HG03060 (cell line): ENCODE data around the gene PNMA6F.
"Not testable (repeated sequence)": the region's sequence is repeated elsewhere in the genome, so short reads cannot be mapped to it uniquely, and the experiment has no call there.

Source experiments
- ATAC-seq: cut with Tn5 transposase; IDR thresholded peaks from one replicate; pipeline ENCODE4 v1.9.1; 2021; ENCODE audit warnings: low read depth, moderate number of reproducible peaks; ENCODE audit not compliant: unreplicated experiment

Gene PNMA6F

DNA sequence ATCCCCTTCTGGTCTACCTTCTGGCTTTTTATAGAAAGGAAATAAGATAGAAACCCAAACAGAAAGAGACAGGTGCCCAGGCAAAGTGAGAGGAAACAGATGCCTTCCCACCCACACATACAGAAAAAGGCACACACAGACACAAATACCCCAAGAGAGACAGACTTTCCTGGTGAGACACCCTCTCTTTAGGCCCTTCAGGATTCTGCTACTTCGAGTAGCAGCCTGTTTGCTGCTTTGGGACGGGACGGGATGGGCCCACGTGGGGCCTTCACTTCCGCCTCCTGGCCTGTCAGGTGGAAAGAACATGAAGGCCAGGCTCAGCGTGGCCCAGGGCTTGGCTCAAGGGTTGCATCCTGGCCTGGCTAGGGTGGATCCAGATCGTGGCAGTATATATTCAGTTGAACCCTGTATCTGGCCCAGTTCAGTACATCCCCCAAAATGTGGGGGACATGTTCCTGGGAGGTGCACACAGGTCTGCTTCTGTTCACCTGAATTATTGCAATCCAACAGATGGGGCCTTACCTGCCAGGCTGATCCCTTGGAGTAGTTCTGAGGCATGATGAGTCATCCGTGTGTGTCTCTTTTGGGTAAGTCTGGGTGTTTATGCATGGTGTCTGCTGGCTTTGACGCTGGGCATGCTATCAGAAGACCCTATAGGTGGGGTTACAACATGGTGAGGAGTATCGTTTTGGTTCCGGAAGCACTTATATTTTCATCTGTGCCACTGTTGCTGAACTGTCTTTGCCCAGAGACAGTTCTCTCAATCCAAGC, 14.7 kb upstream of the PNMA6F start:
- peak; percentile 44 for ATAC-seq

DNA sequence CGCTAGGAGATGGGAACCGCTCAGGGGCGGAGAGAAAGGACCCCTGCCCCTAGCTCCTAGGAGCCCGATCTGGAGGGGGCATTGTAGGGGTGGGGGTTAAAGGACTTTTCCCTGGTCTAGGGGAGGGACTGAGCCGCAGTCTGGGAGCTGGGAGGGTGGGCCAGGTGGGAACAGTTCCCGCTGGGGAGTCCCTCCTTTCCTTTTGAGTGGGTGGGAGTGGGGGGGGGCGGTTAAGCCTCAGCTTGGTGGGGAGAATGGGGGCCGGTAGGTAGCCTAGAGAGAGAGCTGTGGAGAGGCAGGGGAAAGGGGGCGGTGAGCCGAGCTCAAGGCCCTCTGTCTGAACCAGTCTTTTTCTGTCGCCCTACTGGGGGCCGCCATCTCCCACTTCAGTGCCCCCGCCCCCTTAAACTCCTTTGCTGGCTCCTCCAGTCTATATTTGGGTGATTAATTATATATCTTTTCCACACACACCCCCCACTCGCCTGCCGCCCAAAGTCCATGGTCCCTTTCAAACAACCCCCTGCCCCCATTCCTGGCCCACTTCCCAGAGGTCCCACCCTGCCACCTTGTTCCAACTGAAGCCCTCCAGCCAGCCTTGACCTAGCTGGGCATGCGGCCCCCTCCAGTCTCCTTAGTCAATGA, 13.2 kb upstream of the PNMA6F start:
- ATAC-seq: no peak

- no peak for ATAC-seq
Observed at GRCh38 chrX:153333821-153334653, 12.5 kb upstream of the PNMA6F start, which contains the start of gene ZNF275. TSS of gene ZNF275 (plus strand) at chrX:153334153. CDS start at chrX:153336680, 2,527 bp downstream.

GRCh38 chrX:153333266-153333665, 11.7 kb upstream of the PNMA6F start:
- no peak for ATAC-seq

GRCh38 chrX:153327561-153327960, 6.0 kb upstream of the PNMA6F start:
- no peak for ATAC-seq

DNA sequence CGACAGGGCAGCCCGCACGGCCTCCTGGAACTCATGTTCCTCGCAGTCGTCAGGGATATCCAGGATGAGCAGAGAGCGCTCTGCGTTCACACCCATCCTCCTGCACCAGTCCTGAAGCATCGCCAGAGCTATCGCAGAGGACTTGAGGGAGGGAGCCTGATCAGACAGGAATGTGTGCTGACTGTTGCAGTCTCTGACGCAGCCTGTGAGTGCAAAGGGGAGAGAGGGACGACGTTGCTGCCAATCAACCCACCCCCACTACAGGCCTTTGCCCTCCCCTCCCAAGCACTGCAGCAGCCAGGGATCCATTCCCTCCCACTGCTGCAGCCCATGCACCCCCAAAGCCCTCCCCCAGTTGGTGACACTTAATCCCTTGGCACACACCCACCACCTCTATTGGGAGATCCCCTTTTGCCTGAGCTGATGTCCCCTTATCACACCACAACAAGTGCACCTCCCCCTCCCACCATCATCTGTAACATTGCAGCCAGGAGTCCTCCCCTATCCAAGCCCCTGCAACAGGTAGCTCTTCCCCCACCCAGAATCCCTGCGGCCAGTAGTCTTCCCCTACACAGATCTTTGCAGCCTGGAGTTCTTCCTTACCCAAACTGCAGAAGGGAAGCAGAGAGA, 897 bp downstream of the PNMA6F start:
- no peak for ATAC-seq

- ATAC-seq: not testable (repeated sequence)
Observed at GRCh38 chrX:153320047-153320443, 1.5 kb downstream of the PNMA6F start.

DNA sequence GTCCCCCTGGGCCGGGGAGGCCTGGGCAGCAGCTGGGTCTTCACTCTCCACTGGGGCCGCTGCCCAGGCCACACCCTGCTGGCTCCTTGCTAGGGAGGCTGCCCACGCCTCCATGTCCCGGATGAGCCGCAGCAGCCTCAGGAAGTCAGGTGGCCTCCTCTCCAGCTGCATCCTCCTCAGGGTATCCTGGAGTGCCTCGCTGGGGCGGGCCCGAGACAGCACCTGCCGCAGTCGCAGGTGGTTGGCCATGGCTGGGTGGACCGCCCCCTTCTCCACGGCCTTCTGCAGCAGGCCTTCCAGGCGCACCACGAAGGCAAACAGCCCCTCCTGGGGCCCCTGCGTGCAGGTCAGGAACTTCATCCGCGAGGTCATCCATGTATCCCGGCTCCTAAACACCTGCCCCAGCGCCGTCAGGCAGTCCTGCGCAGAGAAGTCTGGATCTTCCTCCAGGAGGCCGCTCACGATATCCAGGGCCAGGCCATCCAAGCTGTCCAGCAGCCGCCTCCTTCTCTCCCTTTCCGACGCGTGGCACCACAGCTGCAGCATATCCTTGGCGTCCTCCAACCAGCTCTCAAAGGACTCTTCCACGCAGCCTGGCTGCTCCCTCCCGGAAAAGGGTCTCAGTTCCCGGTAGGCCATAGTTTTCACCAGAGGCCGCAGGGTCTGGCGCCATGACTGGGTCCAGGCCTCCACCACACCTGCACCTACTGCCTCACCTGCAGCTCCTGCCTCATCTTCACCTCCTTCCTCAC, 2.1 kb downstream of the PNMA6F start:
- ATAC-seq: no peak

DNA sequence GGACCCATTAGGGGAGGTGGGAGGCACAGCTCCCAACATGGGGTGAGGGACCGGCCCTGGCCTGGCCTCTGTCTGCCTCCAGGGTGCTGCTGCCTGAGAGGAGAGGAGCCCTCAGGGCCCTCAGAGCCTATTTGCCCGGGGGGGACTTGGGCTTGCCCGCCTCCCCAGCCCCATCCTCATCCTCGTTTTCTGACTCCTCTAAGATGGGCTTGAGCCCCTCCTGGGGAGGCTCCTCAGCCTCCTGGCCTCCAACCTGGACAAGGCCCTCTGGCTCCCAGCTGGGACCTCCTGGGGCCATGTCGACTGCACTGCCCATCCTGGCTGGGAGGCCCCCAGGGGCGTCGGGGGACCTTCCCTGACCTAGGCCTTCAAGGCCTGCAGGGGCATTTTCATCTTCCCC, 2.8 kb downstream of the PNMA6F start:
- ATAC-seq: no peak

- ATAC-seq: no peak
Observed at GRCh38 chrX:153317996-153318722, 3.4 kb downstream of the PNMA6F start.

- no peak for ATAC-seq
Observed at GRCh38 chrX:153317306-153317705, 4.3 kb downstream of the PNMA6F start.

GRCh38 chrX:153312842-153313241, 8.7 kb downstream of the PNMA6F start:
- no peak for ATAC-seq

GRCh38 chrX:153312041-153312440, 9.5 kb downstream of the PNMA6F start:
- no peak for ATAC-seq

GRCh38 chrX:153310901-153311300, 10.7 kb downstream of the PNMA6F start:
- ATAC-seq: no peak

GRCh38 chrX:153307276-153308178, 14.0 kb downstream of the PNMA6F start:
- ATAC-seq: no peak

GRCh38 chrX:153306527-153307115, 14.9 kb downstream of the PNMA6F start:
- ATAC-seq: no peak

DNA sequence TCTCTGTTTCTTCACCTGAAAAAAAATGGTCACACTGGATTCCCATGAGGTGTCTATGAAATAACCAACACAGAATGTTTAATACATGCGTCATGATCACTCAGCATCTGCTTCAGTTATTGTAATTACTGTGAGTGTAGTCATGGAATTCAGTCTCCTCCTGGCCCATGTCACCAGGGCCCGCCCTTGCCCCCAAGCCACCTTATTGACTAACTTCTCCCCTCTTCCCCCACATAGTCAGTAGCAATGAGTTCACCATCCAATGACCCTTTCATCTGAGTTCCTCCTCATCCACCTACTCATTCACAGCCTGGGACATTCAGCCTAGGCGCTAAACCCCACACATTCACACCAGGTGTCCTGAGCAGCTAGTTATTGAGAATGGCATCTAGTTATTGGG, 15.6 kb downstream of the PNMA6F start:
- ATAC-seq: no peak
